ENCODE results near the gene DNAH10. TPM values are rescaled to one million over a fixed set of nuclear protein-coding genes. Genes with fewer than 3 reads are reported as not detected.

The DNAH10 gene
- total RNA-seq, 1 donor from 2014 or later = 0.31 TPM

- no peak for DNase-seq (ENCODE audit: low spot score)
- H3K9me3 Mint-ChIP-seq = no peaks in the 10 kb centered on the region
- no peaks in the 10 kb centered on the region for H3K4me1 Mint-ChIP-seq (ENCODE audit: low read depth)
- no peak overlapping the region for H3K27ac Mint-ChIP-seq
- H3K27me3 Mint-ChIP-seq (ENCODE audit: insufficient read depth) = peaks cover 18% of the 10 kb centered on the region
- H3K4me3 Mint-ChIP-seq = no peak overlapping the region
- intact Hi-C loops (cut with micrococcal nuclease) = no loop called here
- H3K36me3 Mint-ChIP-seq (ENCODE audit: low read depth) = no peaks in the 10 kb centered on the region
Measured at GRCh38 chr12:123889848-123890535, 127.9 kb downstream of the DNAH10 start.

DNA sequence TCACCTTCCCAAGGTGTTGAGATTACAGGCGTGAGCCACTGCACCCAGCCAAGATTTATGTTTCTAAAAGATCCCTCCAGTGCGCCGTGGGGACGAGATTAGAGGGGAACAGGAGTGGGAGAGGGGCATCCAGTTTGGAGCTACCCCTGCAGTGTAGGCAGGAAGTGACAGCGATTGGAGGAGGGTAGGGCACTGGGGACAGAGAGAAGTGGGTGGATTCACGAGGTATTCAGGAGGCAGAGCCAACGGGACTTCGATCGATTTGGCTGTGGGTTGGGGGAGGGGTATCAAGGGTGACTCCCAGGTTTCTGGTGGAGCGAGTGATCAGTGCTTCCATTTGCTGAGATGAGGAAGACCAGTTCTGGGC lies 128.4 kb downstream of the DNAH10 start:
- Mint-ChIP-seq H3K9me3 (no peaks in the 10 kb centered on the region), H3K4me3 (no peak overlapping the region), H3K27me3 (ENCODE audit: insufficient read depth) (peaks cover 18% of the 10 kb centered on the region), H3K4me1 (ENCODE audit: low read depth) (no peaks in the 10 kb centered on the region), H3K36me3 (ENCODE audit: low read depth) (no peaks in the 10 kb centered on the region), H3K27ac (no peak overlapping the region)
- no peak for DNase-seq (ENCODE audit: low spot score)
- intact Hi-C loops (cut with micrococcal nuclease) = no loop called here

DNA sequence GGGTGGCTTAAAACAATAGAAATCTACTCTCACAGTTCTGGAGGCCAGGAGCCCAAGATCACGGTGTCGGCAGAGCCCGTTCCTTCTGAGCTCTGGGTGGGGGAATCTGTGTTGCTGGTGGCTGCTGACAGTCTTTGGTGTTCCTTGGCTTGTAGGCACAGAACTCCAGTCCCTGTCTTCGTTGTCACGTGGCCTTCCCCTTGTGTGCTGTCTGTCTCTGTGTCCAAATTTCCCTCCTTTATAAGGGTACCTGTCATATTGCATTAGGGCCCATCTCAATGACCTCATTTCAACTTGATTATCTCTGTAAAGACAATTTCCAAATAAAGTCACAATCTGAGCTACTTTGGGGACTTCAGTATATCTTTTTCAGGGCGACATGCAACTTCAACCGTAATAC lies 128.9 kb downstream of the DNAH10 start:
- intact Hi-C loops (cut with micrococcal nuclease) = no loop called here
- no peaks in the 10 kb centered on the region for H3K4me1 Mint-ChIP-seq (ENCODE audit: low read depth)
- H3K9me3 Mint-ChIP-seq = no peaks in the 10 kb centered on the region
- peaks cover 18% of the 10 kb centered on the region for H3K27me3 Mint-ChIP-seq (ENCODE audit: insufficient read depth)
- no peaks in the 10 kb centered on the region for H3K36me3 Mint-ChIP-seq (ENCODE audit: low read depth)
- no peak overlapping the region for H3K27ac Mint-ChIP-seq
- DNase-seq (ENCODE audit: low spot score) = no peak
- no peak overlapping the region for H3K4me3 Mint-ChIP-seq

- intact Hi-C loops (cut with micrococcal nuclease) = no loop called here
- no peak for DNase-seq (ENCODE audit: low spot score)
- Mint-ChIP-seq H3K4me1 (ENCODE audit: low read depth) (no peaks in the 10 kb centered on the region), H3K27me3 (ENCODE audit: insufficient read depth) (peaks cover 15% of the 10 kb centered on the region), H3K9me3 (no peaks in the 10 kb centered on the region), H3K4me3 (no peak overlapping the region), H3K27ac (no peak overlapping the region), H3K36me3 (ENCODE audit: low read depth) (no peaks in the 10 kb centered on the region)
Measured at GRCh38 chr12:123891516-123892179, 129.5 kb downstream of the DNAH10 start.

DNA sequence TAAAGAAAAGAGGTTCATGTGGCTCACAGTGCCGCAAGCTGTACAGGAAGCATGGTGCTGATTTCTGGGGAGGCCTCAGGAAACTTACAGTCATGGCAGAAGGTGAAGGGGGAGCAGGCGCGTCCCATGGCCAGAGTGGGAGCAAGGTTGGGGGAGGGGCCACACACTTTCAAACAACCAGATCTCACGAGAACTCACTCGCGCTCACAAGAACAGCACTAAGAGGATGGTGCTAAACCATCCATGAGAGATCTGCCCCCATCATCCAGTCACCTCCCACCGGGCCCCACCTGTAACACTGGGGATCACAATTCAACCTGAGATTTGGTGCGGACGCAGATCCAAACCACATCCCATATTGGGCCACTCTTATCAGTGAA lies 130.1 kb downstream of the DNAH10 start:
- intact Hi-C loops (cut with micrococcal nuclease) = no loop called here
- no peaks in the 10 kb centered on the region for H3K4me1 Mint-ChIP-seq (ENCODE audit: low read depth)
- H3K36me3 Mint-ChIP-seq (ENCODE audit: low read depth) = no peaks in the 10 kb centered on the region
- peaks cover 14% of the 10 kb centered on the region for H3K27me3 Mint-ChIP-seq (ENCODE audit: insufficient read depth)
- no peak overlapping the region for H3K4me3 Mint-ChIP-seq
- DNase-seq (ENCODE audit: low spot score) = no peak
- no peak overlapping the region for H3K27ac Mint-ChIP-seq
- no peaks in the 10 kb centered on the region for H3K9me3 Mint-ChIP-seq

DNA sequence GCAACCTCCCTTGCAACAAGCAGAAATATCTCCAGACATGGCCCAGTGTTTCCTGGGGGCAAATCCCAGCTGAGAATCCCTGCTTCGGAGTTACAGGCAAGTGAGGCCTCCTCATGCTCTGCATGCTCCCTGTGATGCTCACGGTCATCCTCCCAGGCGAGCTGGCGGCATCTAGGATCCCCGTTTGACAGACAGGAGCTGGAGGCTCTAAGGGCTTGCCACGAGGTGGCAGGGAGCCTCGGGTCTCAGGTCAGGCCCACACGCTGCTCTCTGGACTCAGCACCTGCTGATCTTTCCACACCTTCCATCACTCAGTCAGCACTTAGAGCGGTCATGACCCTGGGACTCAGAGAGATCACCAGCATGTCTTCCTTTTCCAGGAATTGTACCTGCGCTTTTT lies 130.8 kb downstream of the DNAH10 start:
- Mint-ChIP-seq H3K4me3 (no peak overlapping the region), H3K27ac (no peak overlapping the region), H3K36me3 (ENCODE audit: low read depth) (no peaks in the 10 kb centered on the region), H3K9me3 (no peaks in the 10 kb centered on the region), H3K27me3 (ENCODE audit: insufficient read depth) (peaks cover 11% of the 10 kb centered on the region), H3K4me1 (ENCODE audit: low read depth) (no peaks in the 10 kb centered on the region)
- intact Hi-C loops (cut with micrococcal nuclease) = no loop called here
- DNase-seq (ENCODE audit: low spot score) = no peak

- no peak overlapping the region for H3K4me3 Mint-ChIP-seq
- intact Hi-C loops (cut with micrococcal nuclease) = no loop called here
- no peaks in the 10 kb centered on the region for H3K36me3 Mint-ChIP-seq (ENCODE audit: low read depth)
- no peaks in the 10 kb centered on the region for H3K9me3 Mint-ChIP-seq
- no peak for DNase-seq (ENCODE audit: low spot score)
- peaks cover 11% of the 10 kb centered on the region for H3K27me3 Mint-ChIP-seq (ENCODE audit: insufficient read depth)
- no peaks in the 10 kb centered on the region for H3K4me1 Mint-ChIP-seq (ENCODE audit: low read depth)
- no peak overlapping the region for H3K27ac Mint-ChIP-seq
Measured at GRCh38 chr12:123893276-123893675, 131.2 kb downstream of the DNAH10 start.

DNA sequence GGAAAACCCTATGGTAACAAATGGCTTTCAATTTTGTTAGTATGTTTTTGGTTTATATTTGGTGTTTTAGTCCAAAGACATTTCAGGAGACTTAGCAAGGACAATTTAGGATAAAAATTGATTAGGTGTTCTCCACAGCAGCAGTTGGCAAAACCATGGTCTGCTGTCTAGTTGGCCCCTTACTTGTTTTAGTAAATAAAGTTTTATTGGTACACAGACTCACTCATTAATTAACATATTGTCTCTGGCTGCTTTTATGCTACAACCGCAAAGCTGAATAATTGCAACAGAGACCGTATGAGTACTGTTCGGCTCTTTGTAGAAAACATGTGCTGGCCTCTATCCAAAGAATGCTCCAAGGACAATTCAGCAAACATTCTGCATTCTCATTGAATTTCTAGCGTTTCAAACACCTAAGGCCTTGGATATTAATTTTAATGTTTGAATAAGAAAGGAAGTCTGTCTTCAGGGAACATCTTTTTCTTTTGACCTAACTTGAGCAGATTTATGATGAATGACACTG lies 132.8 kb downstream of the DNAH10 start:
- H3K4me3 Mint-ChIP-seq = no peak overlapping the region
- no peaks in the 10 kb centered on the region for H3K9me3 Mint-ChIP-seq

GRCh38 chr12:123895451-123895850 lies 133.3 kb downstream of the DNAH10 start:
- intact Hi-C loops (cut with micrococcal nuclease) = no loop called here

More for the DNA sequence above, 132.8 kb downstream of the DNAH10 start:
- DNase-seq (ENCODE audit: low spot score) = no peak
- Mint-ChIP-seq H3K27me3 (ENCODE audit: insufficient read depth) (peaks cover 11% of the 10 kb centered on the region), H3K36me3 (ENCODE audit: low read depth) (no peaks in the 10 kb centered on the region), H3K4me1 (ENCODE audit: low read depth) (no peaks in the 10 kb centered on the region), H3K27ac (no peak overlapping the region)
- intact Hi-C loops (cut with micrococcal nuclease) = no loop called here

DNA sequence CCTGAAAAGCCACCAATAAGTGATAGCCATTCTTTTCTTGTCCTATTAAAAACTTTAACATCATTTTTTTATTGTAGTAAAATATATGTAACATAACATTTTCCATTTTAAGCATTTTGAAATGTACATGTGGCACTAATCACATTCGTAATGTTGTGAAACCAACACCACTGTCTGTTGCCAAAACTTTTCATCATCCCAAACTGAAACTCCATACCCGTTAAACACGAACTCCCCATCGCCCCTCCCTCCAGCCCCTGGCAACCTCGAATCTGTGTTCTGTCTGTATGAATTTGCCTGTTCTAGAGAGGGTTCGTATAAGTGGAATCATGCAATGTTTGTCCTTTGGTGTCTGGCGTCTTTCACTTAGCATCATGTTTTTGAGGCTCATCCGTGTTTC lies 134.7 kb downstream of the DNAH10 start:
- H3K27me3 Mint-ChIP-seq (ENCODE audit: insufficient read depth) = peaks cover 8% of the 10 kb centered on the region
- intact Hi-C loops (cut with micrococcal nuclease) = no loop called here
- H3K27ac Mint-ChIP-seq = no peak overlapping the region
- no peak for DNase-seq (ENCODE audit: low spot score)
- H3K36me3 Mint-ChIP-seq (ENCODE audit: low read depth) = no peaks in the 10 kb centered on the region
- no peaks in the 10 kb centered on the region for H3K4me1 Mint-ChIP-seq (ENCODE audit: low read depth)
- H3K9me3 Mint-ChIP-seq = no peaks in the 10 kb centered on the region
- no peak overlapping the region for H3K4me3 Mint-ChIP-seq

More at GRCh38 chr12:123895451-123895850, 133.3 kb downstream of the DNAH10 start:
- Mint-ChIP-seq H3K27ac (no peak overlapping the region), H3K9me3 (no peaks in the 10 kb centered on the region), H3K4me3 (no peak overlapping the region), H3K36me3 (ENCODE audit: low read depth) (no peaks in the 10 kb centered on the region), H3K27me3 (ENCODE audit: insufficient read depth) (peaks cover 7% of the 10 kb centered on the region), H3K4me1 (ENCODE audit: low read depth) (no peaks in the 10 kb centered on the region)
- no peak for DNase-seq (ENCODE audit: low spot score)

- Mint-ChIP-seq H3K4me3 (no peak overlapping the region), H3K36me3 (ENCODE audit: low read depth) (no peaks in the 10 kb centered on the region), H3K9me3 (no peaks in the 10 kb centered on the region), H3K4me1 (ENCODE audit: low read depth) (no peaks in the 10 kb centered on the region), H3K27me3 (ENCODE audit: insufficient read depth) (peaks cover 9% of the 10 kb centered on the region), H3K27ac (no peak overlapping the region)
- no peak for DNase-seq (ENCODE audit: low spot score)
- intact Hi-C loops (cut with micrococcal nuclease) = no loop called here
Measured at GRCh38 chr12:123897221-123897620, 135.1 kb downstream of the DNAH10 start.

GRCh38 chr12:123898673-123899072 lies 136.6 kb downstream of the DNAH10 start:
- Mint-ChIP-seq H3K36me3 (ENCODE audit: low read depth) (no peaks in the 10 kb centered on the region), H3K27me3 (ENCODE audit: insufficient read depth) (peaks cover 9% of the 10 kb centered on the region), H3K9me3 (no peaks in the 10 kb centered on the region), H3K4me3 (no peak overlapping the region), H3K27ac (no peak overlapping the region), H3K4me1 (ENCODE audit: low read depth) (no peaks in the 10 kb centered on the region)
- no peak for DNase-seq (ENCODE audit: low spot score)
- intact Hi-C loops (cut with micrococcal nuclease) = no loop called here

DNA sequence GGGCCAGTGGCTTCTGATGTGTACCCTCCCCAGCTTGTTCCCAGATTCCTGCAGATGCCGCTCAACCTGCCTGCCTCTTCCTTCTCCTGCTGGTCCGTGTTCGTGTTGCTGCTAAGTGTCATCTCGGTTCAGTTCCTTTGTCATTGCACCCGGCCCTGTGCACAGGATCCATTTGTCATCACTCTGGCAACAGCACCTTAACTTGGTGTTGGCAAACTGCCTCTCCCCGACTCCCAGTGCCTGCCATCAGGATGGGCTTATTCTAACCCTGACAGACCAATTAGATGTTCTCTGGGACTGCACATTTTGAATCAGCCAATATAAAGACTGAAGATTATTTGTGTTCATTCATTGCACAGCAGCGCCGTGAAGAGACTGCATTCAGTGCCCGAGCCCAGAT lies 137.3 kb downstream of the DNAH10 start:
- intact Hi-C loops (cut with micrococcal nuclease) = no loop called here
- no peak overlapping the region for H3K27ac Mint-ChIP-seq
- DNase-seq (ENCODE audit: low spot score) = no peak
- H3K36me3 Mint-ChIP-seq (ENCODE audit: low read depth) = no peaks in the 10 kb centered on the region
- H3K4me1 Mint-ChIP-seq (ENCODE audit: low read depth) = no peaks in the 10 kb centered on the region
- H3K4me3 Mint-ChIP-seq = no peak overlapping the region
- peaks cover 9% of the 10 kb centered on the region for H3K27me3 Mint-ChIP-seq (ENCODE audit: insufficient read depth)
- H3K9me3 Mint-ChIP-seq = no peaks in the 10 kb centered on the region

All from activated T-helper 1 cell treated with anti-CD3 and anti-CD28 coated beads, Interleukin-12 subunit alpha, Interleukin-12 subunit beta, Interleukin-2, Interleukin-4 antibody, amounts not matched to agents 30 ng/mL and 10 ng/mL and 1 ng/mL, durations not matched to agents 14 hours and 24 hours and 36 hours (primary cell).